HepG2 (cell line): ENCODE measurements around the gene ALG9. TPM values are rescaled to one million over a fixed set of nuclear protein-coding genes. Genes with fewer than 3 reads are reported as not detected.

Experiments used
- ATAC-seq: fragments of 200-7000 bp; cut with Tn5 transposase; 3 replicates; pipeline ENCODE4 v1.9.1; 2020; ENCODE audit warnings: mild to moderate bottlenecking, moderate library complexity
- BruUV-seq: library from RNA; stranded (reverse); fragments of 400-500 nt; replicated peaks from 2 replicates; lab custom pipeline; 2021; lab: Mats Ljungman, UMichigan
- CTCF ChIA-PET: fragments of 300-600 bp; formaldehyde crosslinking; extraction: SDS; loops from one replicate; lab custom pipeline; 2021; ENCODE audit warnings: low total read pairs, inconsistent platforms, low intra/inter-chr PET ratio; lab: Yijun Ruan, JAX
- POLR2A ChIA-PET: fragments of 350-600 bp; sonication (Branson Sonifier 250); formaldehyde crosslinking; loops from one replicate; lab custom pipeline; 2020; ENCODE audit warnings: antibody characterized with exemption, inconsistent platforms; lab: Yijun Ruan, JAX
- DNase-seq: peaks from one replicate; pipeline ENCODE4 v3.0.0-alpha.2; 2015; ENCODE audit warnings: low spot score
- FAIRE-seq: peaks from 3 replicates; lab custom pipeline; 2011; peaks lifted over from hg19 to GRCh38; lab: Jason Lieb, UNC
- H2AFZ ChIP-seq: one replicate; pipeline ENCODE4 v1.6.1; 2011; ENCODE audit warnings: low read length, inconsistent platforms
- H3K27ac ChIP-seq: fragments of 300-600 bp; 3 replicates; pipeline ENCODE4 v1.8.0; 2011; ENCODE audit warnings: mixed run types, mild to moderate bottlenecking, mixed read lengths, low read length, inconsistent platforms; ENCODE audit not compliant: insufficient read depth; ENCODE audit errors: extremely low read length
- H3K27me3 ChIP-seq, 2 experiments: fragments of 200-600 bp in 1 of 2; 2 replicates in 1 of 2; 3 replicates in 1 of 2; pipeline versions ENCODE4 v1.6.0 to v1.8.0; 2011; ENCODE audit warnings: low read length in 2 of 2, mild to moderate bottlenecking in 2 of 2, moderate library complexity in 2 of 2, inconsistent platforms in 1 of 2; ENCODE audit not compliant: insufficient read depth in 2 of 2, control insufficient read depth in 1 of 2
- H3K36me3 ChIP-seq, 2 experiments: fragments of 200-600 bp in 1 of 2; replicated peaks in 1 of 2; 2 replicates in 1 of 2; 3 replicates in 1 of 2; pipeline versions ENCODE4 v1.5.1 to v1.8.0; 2011; ENCODE audit warnings: low read length in 2 of 2, inconsistent platforms in 1 of 2; ENCODE audit not compliant: insufficient read depth in 2 of 2, control insufficient read depth in 1 of 2
- H3K4me1 ChIP-seq: 2 replicates; pipeline ENCODE4 v1.5.1; 2012; ENCODE audit warnings: low read length, inconsistent platforms; ENCODE audit not compliant: insufficient read depth
- H3K4me2 ChIP-seq: 2 replicates; pipeline ENCODE4 v1.6.0; 2011; ENCODE audit warnings: low read depth, low read length, inconsistent platforms
- H3K4me3 ChIP-seq, 3 experiments: fragments of 200-600 bp in 1 of 3; sonication (generic), shearing (Covaris generic) in 1 of 3; replicated peaks in 1 of 3; 2 replicates each; pipeline ENCODE4 v1.5.1; 2011 to 2016; ENCODE audit warnings: low read length in 3 of 3, inconsistent platforms in 2 of 3, low read depth in 2 of 3, mild to moderate bottlenecking in 2 of 3, control low read depth in 1 of 3, mixed read lengths in 1 of 3; ENCODE audit not compliant: insufficient read depth in 1 of 3
- H3K79me2 ChIP-seq: one replicate; pipeline ENCODE4 v1.6.1; 2011; ENCODE audit warnings: low read length, inconsistent platforms; ENCODE audit not compliant: insufficient read depth
- H3K9ac ChIP-seq: 2 replicates; pipeline ENCODE4 v1.6.0; 2011; ENCODE audit warnings: mild to moderate bottlenecking, low read depth, low read length, inconsistent platforms; ENCODE audit not compliant: insufficient read depth
- H3K9me3 ChIP-seq: 2 replicates; pipeline ENCODE4 v1.5.1; 2012; ENCODE audit warnings: mild to moderate bottlenecking, low read length
- H4K20me1 ChIP-seq: 2 replicates; pipeline ENCODE4 v1.6.0; 2011; ENCODE audit warnings: inconsistent platforms, mild to moderate bottlenecking, low read length, moderate library complexity; ENCODE audit not compliant: insufficient read depth
- FOSL1 ChIP-seq: sonication (generic); formaldehyde crosslinking; IDR thresholded peaks from 2 replicates; pipeline ENCODE4 v1.9.0; 2021; ENCODE audit warnings: missing genetic modification reagents, borderline replicate concordance
- NFATC3 ChIP-seq: sonication (generic); formaldehyde crosslinking; IDR thresholded peaks from 2 replicates; pipeline ENCODE4 v1.5.1; 2020; ENCODE audit warnings: mild to moderate bottlenecking, missing genetic modification reagents
- RARA ChIP-seq: IDR thresholded peaks from 2 replicates; pipeline ENCODE4 v1.6.1; 2016; ENCODE audit warnings: missing genetic modification reagents, missing compliant biosample characterization
- ZNF34 ChIP-seq: sonication (generic); formaldehyde crosslinking; IDR thresholded peaks from 2 replicates; pipeline ENCODE4 v1.4.0; 2020; ENCODE audit warnings: mild to moderate bottlenecking, missing genetic modification reagents, borderline replicate concordance
- ZNF496 ChIP-seq: sonication (generic); formaldehyde crosslinking; IDR thresholded peaks from 2 replicates; pipeline ENCODE4 v1.8.1; 2023; ENCODE audit warnings: mild to moderate bottlenecking, moderate library complexity, missing genetic modification reagents; ENCODE audit not compliant: insufficient replicate concordance
- ZNF746 ChIP-seq: sonication (generic); formaldehyde crosslinking; IDR thresholded peaks from 2 replicates; pipeline ENCODE4 v1.8.0; 2022; ENCODE audit warnings: mild to moderate bottlenecking, missing genetic modification reagents
- WGBS: methylation state at CpG from one replicate; pipeline ENCODE4 v1.1.6; 2017; ENCODE audit warnings: low lambda C conversion rate; 5-methylcytosine and 5-hydroxymethylcytosine counted together
- in situ Hi-C: cut with HindIII; loops from 2 replicates; pipeline ENCODE4 v1.10.0; 2017; ENCODE audit warnings: low pct_unique_long_range_greater_than_20kb; ENCODE audit not compliant: extremely low pct_ligation_motif_present
- intact Hi-C: fragments of 100-400 bp; cut with micrococcal nuclease; formaldehyde crosslinking; loops from one replicate; pipeline ENCODE4 v1.10.0; 2022; ENCODE audit not compliant: unreplicated experiment
- polyA plus RNA-seq, 8 experiments: library from polyadenylated mRNA; depleted of rRNA in 3 of 8; stranded (reverse) in 7 of 8; unstranded in 1 of 8; fragments of >200 nt; fragmentation: Illumina TruSeq in 4 of 8; extraction: Trizol in 4 of 8; gene quantifications; 2 replicates each; pipeline versions ENCODE4 v1.2.1 to v1.2.3, GENCODE V29; 2011 to 2016; ENCODE audit warnings: low read depth in 4 of 8, missing spikeins in 1 of 8, mixed read lengths in 1 of 8; ENCODE audit not compliant: insufficient read depth in 1 of 8
- total RNA-seq, 5 experiments: library from RNA; depleted of rRNA; stranded (reverse); fragments of >200 nt; fragmentation: Illumina TruSeq; extraction: Trizol; gene quantifications; 2 replicates each; pipeline ENCODE4 v1.2.3, GENCODE V29; 2016; ENCODE audit warnings: low read depth in 1 of 5
- TF ChIP-seq, protein P1 (sequence below): fragments of 450-650 bp; IDR thresholded peaks from 2 replicates; pipeline ENCODE4 v1.6.1; 2016
- TF ChIP-seq, protein P2 (sequence below): sonication (generic); formaldehyde crosslinking; IDR thresholded peaks from 2 replicates; pipeline ENCODE4 v1.4.0; 2020; ENCODE audit warnings: mild to moderate bottlenecking, missing genetic modification reagents
- TF ChIP-seq, protein P3 (sequence below): IDR thresholded peaks from 2 replicates; pipeline ENCODE4 v1.6.1; 2016; ENCODE audit warnings: mild to moderate bottlenecking
- TF ChIP-seq, protein P4 (sequence below), 2 experiments: IDR thresholded peaks; 2 replicates each; pipeline ENCODE4 v1.6.1; 2011 to 2012; ENCODE audit warnings: low read length in 2 of 2, borderline replicate concordance in 1 of 2, low read depth in 1 of 2, mild to moderate bottlenecking in 1 of 2, moderate library complexity in 1 of 2

The ALG9 gene
- total and polyA plus RNA-seq, 2 of the 13 experiments (the other 11 are each of a cell fraction or from before 2014, with no cell fraction given) = 39.4 to 40.6 TPM

DNA sequence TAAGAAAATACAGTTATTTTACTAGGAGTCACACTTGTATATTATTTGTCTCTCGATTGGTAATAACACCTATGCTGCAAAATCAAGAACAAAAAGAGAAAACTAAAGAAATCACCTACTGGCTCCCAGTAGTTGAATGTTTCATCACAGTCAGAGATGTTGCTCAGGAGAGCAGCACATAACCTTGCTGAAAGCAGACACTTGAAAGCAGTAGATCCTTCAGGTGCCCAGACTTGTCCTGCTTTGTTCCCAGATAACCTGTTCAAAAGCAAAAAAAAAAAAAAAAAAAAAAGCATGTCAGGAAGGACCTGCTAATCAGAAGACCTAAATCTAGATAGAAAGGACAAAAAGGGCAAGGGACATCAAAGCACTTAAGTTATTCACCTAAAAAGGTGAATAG, 1.3 kb downstream of the ALG9 start (continued):
- TF ChIP-seq, protein P1, sequence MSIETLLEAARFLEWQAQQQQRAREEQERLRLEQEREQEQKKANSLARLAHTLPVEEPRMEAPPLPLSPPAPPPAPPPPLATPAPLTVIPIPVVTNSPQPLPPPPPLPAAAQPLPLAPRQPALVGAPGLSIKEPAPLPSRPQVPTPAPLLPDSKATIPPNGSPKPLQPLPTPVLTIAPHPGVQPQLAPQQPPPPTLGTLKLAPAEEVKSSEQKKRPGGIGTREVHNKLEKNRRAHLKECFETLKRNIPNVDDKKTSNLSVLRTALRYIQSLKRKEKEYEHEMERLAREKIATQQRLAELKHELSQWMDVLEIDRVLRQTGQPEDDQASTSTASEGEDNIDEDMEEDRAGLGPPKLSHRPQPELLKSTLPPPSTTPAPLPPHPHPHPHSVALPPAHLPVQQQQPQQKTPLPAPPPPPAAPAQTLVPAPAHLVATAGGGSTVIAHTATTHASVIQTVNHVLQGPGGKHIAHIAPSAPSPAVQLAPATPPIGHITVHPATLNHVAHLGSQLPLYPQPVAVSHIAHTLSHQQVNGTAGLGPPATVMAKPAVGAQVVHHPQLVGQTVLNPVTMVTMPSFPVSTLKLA = no peak
- TF ChIP-seq FOSL1 (CRISPR knock-in tag) (no peak), RARA (CRISPR knock-in tag) (no peak)
- TF ChIP-seq, all 625 proteins: peak for 0

DNA sequence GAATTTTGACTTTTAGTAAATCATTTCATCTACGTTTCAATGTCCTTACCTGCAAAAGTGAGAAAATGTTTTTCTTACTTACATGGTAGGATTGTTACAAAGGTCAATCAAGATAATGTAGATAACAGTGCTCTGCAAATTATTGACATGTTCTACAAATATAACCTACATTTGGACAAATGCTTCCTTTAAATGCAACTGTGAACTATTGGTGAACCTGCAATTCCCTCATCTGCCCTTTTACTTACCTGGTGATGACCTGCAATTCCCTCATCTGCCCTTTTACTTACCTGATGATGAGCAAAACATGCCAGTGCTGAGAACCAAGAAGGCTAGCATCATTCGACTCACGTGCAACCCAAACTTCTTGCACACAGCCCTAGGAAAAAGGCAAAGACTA, 11.1 kb downstream of the ALG9 start:
- BruUV-seq = no TSS peak
- Histone ChIP-seq H3K79me2 (no peaks in the 10 kb centered on the region), H2AFZ (no peak overlapping the region), H3K27ac (no peak overlapping the region), H3K9me3 (no peaks in the 10 kb centered on the region), H3K4me3 (no peak overlapping the region), H3K4me2 (no peak overlapping the region), H3K27me3 (no peaks in the 10 kb centered on the region), H3K36me3 (peaks cover 2 to 46% of the 10 kb centered on the region in 2 experiments; a peak in 3 of 5 replicates), H3K9ac (no peak overlapping the region), H3K4me1 (0 out of 2 replicates have a peak, but pooled peaks cover 8% of the 10 kb centered on the region), H4K20me1 (no peaks in the 10 kb centered on the region)
- ATAC-seq (no peak), FAIRE-seq (no peak), DNase-seq (no peak)
- intact Hi-C loops = no loop called here
- TF ChIP-seq ZNF34 (CRISPR knock-in tag) (no peak), NFATC3 (CRISPR knock-in tag) (no peak), ZNF496 (CRISPR knock-in tag) (no peak), ZNF746 (CRISPR knock-in tag) (no peak)
- TF ChIP-seq, protein P2, sequence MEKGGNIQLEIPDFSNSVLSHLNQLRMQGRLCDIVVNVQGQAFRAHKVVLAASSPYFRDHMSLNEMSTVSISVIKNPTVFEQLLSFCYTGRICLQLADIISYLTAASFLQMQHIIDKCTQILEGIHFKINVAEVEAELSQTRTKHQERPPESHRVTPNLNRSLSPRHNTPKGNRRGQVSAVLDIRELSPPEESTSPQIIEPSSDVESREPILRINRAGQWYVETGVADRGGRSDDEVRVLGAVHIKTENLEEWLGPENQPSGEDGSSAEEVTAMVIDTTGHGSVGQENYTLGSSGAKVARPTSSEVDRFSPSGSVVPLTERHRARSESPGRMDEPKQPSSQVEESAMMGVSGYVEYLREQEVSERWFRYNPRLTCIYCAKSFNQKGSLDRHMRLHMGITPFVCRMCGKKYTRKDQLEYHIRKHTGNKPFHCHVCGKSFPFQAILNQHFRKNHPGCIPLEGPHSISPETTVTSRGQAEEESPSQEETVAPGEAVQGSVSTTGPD (CRISPR knock-in tag) = no peak
- TF ChIP-seq, protein P3, sequence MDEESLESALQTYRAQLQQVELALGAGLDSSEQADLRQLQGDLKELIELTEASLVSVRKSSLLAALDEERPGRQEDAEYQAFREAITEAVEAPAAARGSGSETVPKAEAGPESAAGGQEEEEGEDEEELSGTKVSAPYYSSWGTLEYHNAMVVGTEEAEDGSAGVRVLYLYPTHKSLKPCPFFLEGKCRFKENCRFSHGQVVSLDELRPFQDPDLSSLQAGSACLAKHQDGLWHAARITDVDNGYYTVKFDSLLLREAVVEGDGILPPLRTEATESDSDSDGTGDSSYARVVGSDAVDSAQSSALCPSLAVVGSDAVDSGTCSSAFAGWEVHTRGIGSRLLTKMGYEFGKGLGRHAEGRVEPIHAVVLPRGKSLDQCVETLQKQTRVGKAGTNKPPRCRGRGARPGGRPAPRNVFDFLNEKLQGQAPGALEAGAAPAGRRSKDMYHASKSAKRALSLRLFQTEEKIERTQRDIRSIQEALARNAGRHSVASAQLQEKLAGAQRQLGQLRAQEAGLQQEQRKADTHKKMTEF = no peak
- TF ChIP-seq, protein P4, sequence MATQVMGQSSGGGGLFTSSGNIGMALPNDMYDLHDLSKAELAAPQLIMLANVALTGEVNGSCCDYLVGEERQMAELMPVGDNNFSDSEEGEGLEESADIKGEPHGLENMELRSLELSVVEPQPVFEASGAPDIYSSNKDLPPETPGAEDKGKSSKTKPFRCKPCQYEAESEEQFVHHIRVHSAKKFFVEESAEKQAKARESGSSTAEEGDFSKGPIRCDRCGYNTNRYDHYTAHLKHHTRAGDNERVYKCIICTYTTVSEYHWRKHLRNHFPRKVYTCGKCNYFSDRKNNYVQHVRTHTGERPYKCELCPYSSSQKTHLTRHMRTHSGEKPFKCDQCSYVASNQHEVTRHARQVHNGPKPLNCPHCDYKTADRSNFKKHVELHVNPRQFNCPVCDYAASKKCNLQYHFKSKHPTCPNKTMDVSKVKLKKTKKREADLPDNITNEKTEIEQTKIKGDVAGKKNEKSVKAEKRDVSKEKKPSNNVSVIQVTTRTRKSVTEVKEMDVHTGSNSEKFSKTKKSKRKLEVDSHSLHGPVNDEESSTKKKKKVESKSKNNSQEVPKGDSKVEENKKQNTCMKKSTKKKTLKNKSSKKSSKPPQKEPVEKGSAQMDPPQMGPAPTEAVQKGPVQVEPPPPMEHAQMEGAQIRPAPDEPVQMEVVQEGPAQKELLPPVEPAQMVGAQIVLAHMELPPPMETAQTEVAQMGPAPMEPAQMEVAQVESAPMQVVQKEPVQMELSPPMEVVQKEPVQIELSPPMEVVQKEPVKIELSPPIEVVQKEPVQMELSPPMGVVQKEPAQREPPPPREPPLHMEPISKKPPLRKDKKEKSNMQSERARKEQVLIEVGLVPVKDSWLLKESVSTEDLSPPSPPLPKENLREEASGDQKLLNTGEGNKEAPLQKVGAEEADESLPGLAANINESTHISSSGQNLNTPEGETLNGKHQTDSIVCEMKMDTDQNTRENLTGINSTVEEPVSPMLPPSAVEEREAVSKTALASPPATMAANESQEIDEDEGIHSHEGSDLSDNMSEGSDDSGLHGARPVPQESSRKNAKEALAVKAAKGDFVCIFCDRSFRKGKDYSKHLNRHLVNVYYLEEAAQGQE (IDR thresholded peaks at IDR 0.05; ENCODE audit: borderline replicate concordance in 1 of 2, low read depth in 1 of 2, low read length in 2 of 2) = no peak
- CTCF ChIA-PET = no interaction called here
- in situ Hi-C loops = no loop called here
- 94% methylated on average over 3 of the region's 3 CpGs for WGBS
- POLR2A ChIA-PET = no interaction called here
